Natural killer cell treated with Interleukin-12 subunit alpha and Interleukin-12 subunit beta and Interleukin-15 and Interleukin-18, amount 100 ng/mL, for 72 hours (primary cell): ENCODE data around the gene SMIM12. TPM values are rescaled to one million over a fixed set of nuclear protein-coding genes. Genes with fewer than 3 reads are reported as not detected.

Source experiments
- ATAC-seq, 2 donors: fragments of 150-1000 bp; cut with Tn5 transposase in 1 of 2; sonication (Bioruptor Pico), chemical (Tn5 transposase) in 1 of 2; 2 replicates each; pipeline ENCODE4 v1.10.0; 2021
- DNase-seq: peaks from one replicate; pipeline ENCODE4 v3.0.0; 2022; ENCODE audit warnings: low spot score
- H3K27ac Mint-ChIP-seq, 2 donors: 1 replicate in 1 of 2; 2 replicates in 1 of 2; pipeline ENCODE4 v1.8.0; 2022; ENCODE audit warnings: mixed read lengths in 2 of 2, mild to moderate bottlenecking in 1 of 2, moderate library complexity in 1 of 2
- H3K27me3 Mint-ChIP-seq, 2 donors: 1 replicate in 1 of 2; 2 replicates in 1 of 2; pipeline ENCODE4 v1.8.0; 2022; ENCODE audit warnings: mixed read lengths in 2 of 2
- H3K36me3 Mint-ChIP-seq: one replicate; pipeline ENCODE4 v1.8.0; 2022; ENCODE audit warnings: mixed read lengths
- H3K4me1 Mint-ChIP-seq, 2 donors: 1 replicate in 1 of 2; 2 replicates in 1 of 2; pipeline ENCODE4 v1.8.0; 2022; ENCODE audit warnings: low read depth in 2 of 2, mixed read lengths in 2 of 2, mild to moderate bottlenecking in 1 of 2
- H3K4me3 Mint-ChIP-seq: one replicate; pipeline ENCODE4 v1.8.0; 2022; ENCODE audit warnings: mixed read lengths
- H3K9me3 Mint-ChIP-seq: 2 replicates; pipeline ENCODE4 v1.8.0; 2022; ENCODE audit warnings: mixed read lengths
- total RNA-seq, 2 donors: library from RNA; stranded (reverse); gene quantifications; one replicate each; pipeline ENCODE4 v1.2.3, GENCODE V29; 2022

The SMIM12 gene
- total RNA-seq, 2 donors from 2014 or later, result 64.4 to 72.7 TPM

DNA sequence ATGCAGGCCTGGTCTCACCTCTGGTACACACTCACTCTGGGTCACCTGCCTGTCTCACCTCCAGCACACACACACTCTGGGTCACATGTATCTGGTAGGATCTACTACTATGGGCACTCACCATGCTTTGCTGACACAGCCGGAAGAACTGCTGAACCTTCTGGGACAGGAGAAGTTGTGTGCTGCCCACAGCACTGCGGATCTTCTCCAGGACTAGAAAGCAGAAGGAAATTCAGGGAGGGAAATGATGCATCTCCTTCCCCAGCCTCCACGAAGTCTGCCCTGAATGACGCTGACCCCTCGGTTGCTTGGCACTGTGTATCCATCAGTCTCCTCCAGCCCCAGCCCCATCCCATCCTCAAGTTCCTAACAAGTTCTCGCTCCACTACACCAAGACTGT is 7.9 kb upstream of the SMIM12 start:
- no peaks in the 10 kb centered on the region for H3K9me3 Mint-ChIP-seq
- H3K27ac Mint-ChIP-seq, result peak overlapping the region; percentile 64 to 72
- H3K36me3 Mint-ChIP-seq, result no peaks in the 10 kb centered on the region
- no peak for ATAC-seq
- DNase-seq, result no peak
- peak overlapping the region; percentile 51 for H3K4me3 Mint-ChIP-seq
- peaks cover 24 to 29% of the 10 kb centered on the region in 2 donors for H3K4me1 Mint-ChIP-seq
- H3K27me3 Mint-ChIP-seq, result peaks cover 14 to 17% of the 10 kb centered on the region in 2 donors

GRCh38 chr1:34866762-34867109 is 7.2 kb upstream of the SMIM12 start:
- Mint-ChIP-seq H3K27me3 (peaks cover 7 to 10% of the 10 kb centered on the region in 2 donors), H3K9me3 (no peaks in the 10 kb centered on the region), H3K36me3 (no peaks in the 10 kb centered on the region), H3K27ac (peak overlapping the region; percentile 64 to 72), H3K4me3 (peak overlapping the region; percentile 67), H3K4me1 (peaks cover 24 to 29% of the 10 kb centered on the region in 2 donors)
- peak in 1 of 2 donors; percentile 24 for ATAC-seq
- DNase-seq, result no peak

DNA sequence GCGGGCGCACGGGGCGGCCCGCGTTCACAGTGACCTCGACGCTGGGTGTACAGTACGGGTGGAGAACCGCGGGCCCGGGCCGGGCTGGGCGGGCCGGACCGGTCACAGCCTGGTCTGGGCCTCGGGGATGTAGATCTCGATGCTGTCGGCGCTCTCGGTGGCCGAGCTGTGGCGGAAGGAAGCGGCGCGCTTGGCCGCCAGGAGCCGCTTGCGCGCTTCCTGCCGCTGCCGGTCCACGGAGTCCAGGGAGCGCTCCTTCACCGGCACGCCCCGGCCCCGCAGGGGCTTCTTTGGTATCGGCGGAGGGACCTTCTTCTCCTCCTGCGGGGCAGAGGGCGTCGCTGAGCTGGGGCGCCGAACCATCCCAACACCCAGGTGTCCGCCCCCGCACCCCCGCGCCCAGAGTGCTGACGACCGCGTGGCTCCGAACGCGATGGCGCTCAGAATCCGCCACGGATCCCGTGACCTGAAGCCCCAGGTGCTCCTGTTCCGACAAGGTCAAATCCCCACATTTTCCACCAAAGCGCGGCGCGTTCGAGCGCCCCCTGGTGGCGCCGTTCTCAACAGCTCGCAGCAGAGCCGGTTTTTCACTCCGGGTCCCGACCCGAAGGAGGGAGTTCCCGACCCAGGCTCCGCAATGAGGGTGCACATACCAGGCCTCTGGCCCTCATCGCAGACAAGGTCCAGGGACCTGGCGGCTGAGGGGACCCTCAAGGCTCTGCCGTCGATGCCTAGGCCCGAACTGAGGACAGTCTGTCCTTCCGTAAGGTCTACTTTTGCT is 6.6 kb upstream of the SMIM12 start:
- H3K4me1 Mint-ChIP-seq, result peaks cover 24 to 29% of the 10 kb centered on the region in 2 donors
- H3K27ac Mint-ChIP-seq, result peak overlapping the region; percentile 57 to 72
- H3K9me3 Mint-ChIP-seq, result no peaks in the 10 kb centered on the region
- ATAC-seq (peak; percentile 82), DNase-seq (peak; percentile 86)
- H3K36me3 Mint-ChIP-seq, result no peaks in the 10 kb centered on the region
- H3K27me3 Mint-ChIP-seq, result peaks cover 1 to 5% of the 10 kb centered on the region in 2 donors
- peak overlapping the region; percentile 67 for H3K4me3 Mint-ChIP-seq

DNA sequence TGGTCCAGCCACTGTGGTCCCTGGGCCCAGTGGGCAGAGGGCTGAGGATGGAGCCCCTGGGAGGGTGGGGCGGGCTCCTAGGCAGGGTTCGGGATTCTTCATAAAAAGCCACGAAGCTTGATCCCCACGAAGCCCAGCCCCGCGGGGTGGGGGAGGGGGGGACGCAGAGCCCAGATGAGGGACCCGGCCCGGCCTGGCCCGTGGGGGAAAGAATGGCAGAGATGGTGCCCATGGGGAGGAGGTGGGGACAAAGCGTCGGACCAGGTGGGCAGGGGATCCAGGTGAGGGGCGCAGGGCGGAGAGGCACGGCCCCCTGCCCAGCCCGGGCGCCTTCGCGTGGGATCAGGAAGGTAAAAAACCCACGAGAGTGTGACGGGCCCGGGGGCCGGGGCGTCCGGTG is 6.0 kb upstream of the SMIM12 start:
- no peak for ATAC-seq
- Mint-ChIP-seq H3K36me3 (no peaks in the 10 kb centered on the region), H3K27me3 (peaks cover 0 to 2% of the 10 kb centered on the region in 2 donors), H3K9me3 (no peaks in the 10 kb centered on the region), H3K4me1 (peaks cover 24 to 29% of the 10 kb centered on the region in 2 donors), H3K27ac (no peak overlapping the region), H3K4me3 (peak overlapping the region; percentile 21)
- DNase-seq, result no peak

DNA sequence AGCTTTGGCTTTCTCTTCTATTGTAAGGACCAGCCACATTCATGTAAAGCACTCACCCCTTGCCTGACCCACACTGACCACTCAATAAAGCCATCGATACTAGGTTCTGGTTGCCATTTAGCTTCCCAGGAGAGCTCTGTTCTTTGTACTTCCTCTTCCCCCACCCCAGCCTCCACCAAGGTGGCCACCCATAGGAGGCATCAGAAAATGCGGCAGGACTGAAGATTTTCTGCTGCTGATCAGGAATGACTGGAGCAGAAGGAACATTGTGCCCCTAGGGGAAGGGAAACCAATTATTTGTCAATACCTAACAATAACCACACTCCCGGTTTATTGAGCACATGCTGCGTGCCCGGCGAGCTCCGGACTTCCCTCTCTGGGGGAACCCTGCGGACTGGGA is 5.2 kb upstream of the SMIM12 start:
- ATAC-seq (no peak), DNase-seq (no peak)
- Mint-ChIP-seq H3K9me3 (no peaks in the 10 kb centered on the region), H3K27ac (peak overlapping the region; percentile 61 to 70), H3K27me3 (peaks cover 0 to 2% of the 10 kb centered on the region in 2 donors), H3K4me1 (peaks cover 32 to 36% of the 10 kb centered on the region in 2 donors), H3K36me3 (no peaks in the 10 kb centered on the region), H3K4me3 (peak overlapping the region; percentile 21)

GRCh38 chr1:34863501-34863900 is 4.0 kb upstream of the SMIM12 start:
- Mint-ChIP-seq H3K27ac (peak overlapping the region; percentile 61 to 70), H3K4me3 (peak overlapping the region; percentile 57), H3K27me3 (peaks cover 0 to 2% of the 10 kb centered on the region in 2 donors), H3K9me3 (no peaks in the 10 kb centered on the region), H3K4me1 (peaks cover 42 to 43% of the 10 kb centered on the region in 2 donors), H3K36me3 (peaks cover 6% of the 10 kb centered on the region)
- DNase-seq, result no peak
- ATAC-seq, result no peak

- Mint-ChIP-seq H3K4me1 (peaks cover 39 to 46% of the 10 kb centered on the region in 2 donors), H3K9me3 (no peaks in the 10 kb centered on the region), H3K4me3 (peak overlapping the region; percentile 100), H3K36me3 (peaks cover 6% of the 10 kb centered on the region), H3K27ac (peak overlapping the region; percentile 93 to 94), H3K27me3 (no peaks in the 10 kb centered on the region)
- DNase-seq (no peak), ATAC-seq (peak in 1 of 2 donors; percentile 17)
Measured at GRCh38 chr1:34858901-34859445, 576 bp downstream of the SMIM12 start.

DNA sequence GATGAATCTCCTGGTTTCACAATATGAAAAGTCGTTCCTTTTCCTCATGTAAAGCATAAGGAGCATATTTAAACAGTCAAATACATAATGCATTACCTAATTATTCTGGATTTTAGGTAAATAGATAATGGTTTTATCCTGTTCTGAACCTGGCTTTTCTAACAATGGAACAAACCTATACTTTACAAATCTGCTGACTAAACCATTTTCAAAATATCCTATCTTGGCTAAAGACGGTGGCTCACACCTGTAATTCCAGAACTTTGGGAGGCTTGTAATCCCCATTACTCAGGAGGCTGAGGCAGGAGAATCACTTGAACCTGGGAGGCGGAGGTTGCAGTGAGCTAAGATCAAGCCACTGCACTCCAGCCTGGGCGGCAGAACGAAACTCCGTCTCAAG is 2.9 kb downstream of the SMIM12 start:
- DNase-seq (no peak), ATAC-seq (no peak)
- Mint-ChIP-seq H3K36me3 (peaks cover 6% of the 10 kb centered on the region), H3K9me3 (no peaks in the 10 kb centered on the region), H3K4me1 (peaks cover 36 to 43% of the 10 kb centered on the region in 2 donors), H3K27me3 (no peaks in the 10 kb centered on the region), H3K4me3 (no peak overlapping the region), H3K27ac (no peak overlapping the region)

DNA sequence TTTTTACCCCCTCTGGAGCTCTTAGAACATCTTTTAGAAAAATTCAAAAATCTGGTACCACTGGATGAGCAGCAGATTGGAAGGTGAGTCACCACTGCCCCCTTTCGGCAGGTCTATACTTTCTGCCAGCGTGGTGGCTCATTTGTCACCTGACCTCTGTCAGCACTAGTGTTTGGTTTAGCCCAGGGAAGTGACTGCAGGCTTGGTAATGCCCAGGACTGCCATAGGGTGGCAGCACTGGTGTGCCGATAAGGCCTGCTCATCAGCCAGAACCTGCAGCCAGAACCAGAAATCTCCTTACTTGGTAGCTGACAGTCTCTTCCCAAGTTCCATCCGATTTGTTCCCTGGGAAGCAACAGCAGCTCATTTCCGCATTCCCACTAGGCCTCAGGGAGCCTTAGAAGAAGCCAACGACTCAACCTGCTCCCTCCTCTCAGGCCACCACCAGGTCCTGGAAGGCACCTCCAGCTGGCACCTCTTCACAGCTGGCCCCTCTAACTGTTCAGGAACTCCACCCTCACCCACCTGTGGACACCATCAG is 6.8 kb downstream of the SMIM12 start:
- Mint-ChIP-seq H3K27me3 (no peaks in the 10 kb centered on the region), H3K9me3 (no peaks in the 10 kb centered on the region), H3K36me3 (peaks cover 12% of the 10 kb centered on the region), H3K27ac (peak overlapping the region; percentile 29 to 81), H3K4me1 (peaks cover 17 to 29% of the 10 kb centered on the region in 2 donors), H3K4me3 (no peak overlapping the region)
- DNase-seq (peak; percentile 90), ATAC-seq (peak; percentile 100)

GRCh38 chr1:34851431-34852105 is 8.0 kb downstream of the SMIM12 start:
- H3K36me3 Mint-ChIP-seq, result peaks cover 12% of the 10 kb centered on the region
- no peaks in the 10 kb centered on the region for H3K9me3 Mint-ChIP-seq
- no peak overlapping the region for H3K4me3 Mint-ChIP-seq
- ATAC-seq, result no peak
- H3K27ac Mint-ChIP-seq, result no peak overlapping the region
- peaks cover 11 to 25% of the 10 kb centered on the region in 2 donors for H3K4me1 Mint-ChIP-seq
- DNase-seq, result no peak
- no peaks in the 10 kb centered on the region for H3K27me3 Mint-ChIP-seq

GRCh38 chr1:34850382-34850781 is 9.2 kb downstream of the SMIM12 start:
- H3K27me3 Mint-ChIP-seq, result no peaks in the 10 kb centered on the region

DNA sequence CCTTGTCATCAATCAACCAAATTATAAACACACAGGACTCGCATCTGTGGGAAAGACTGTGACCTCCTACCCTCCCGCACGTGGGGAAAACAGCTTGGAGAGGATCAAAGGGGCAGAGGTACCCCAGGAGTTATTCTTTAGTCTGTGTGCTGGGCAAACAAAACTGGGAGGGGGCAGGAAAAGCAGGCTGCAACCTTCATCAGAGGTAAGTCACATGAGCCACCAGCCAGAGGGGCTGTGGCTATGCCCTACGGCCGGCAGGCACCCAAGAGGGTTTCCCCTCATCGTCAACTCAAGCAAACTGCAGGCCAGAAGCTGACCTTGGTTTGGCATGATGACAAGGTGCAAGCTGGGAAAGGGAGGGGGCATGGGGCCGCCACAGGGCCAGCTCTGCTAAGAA is 12.5 kb downstream of the SMIM12 start:
- Mint-ChIP-seq H3K4me3 (no peak overlapping the region), H3K36me3 (peaks cover 12% of the 10 kb centered on the region), H3K4me1 (peaks cover 18 to 34% of the 10 kb centered on the region in 2 donors)

More at GRCh38 chr1:34850382-34850781, 9.2 kb downstream of the SMIM12 start:
- DNase-seq (no peak), ATAC-seq (no peak)
- peaks cover 12% of the 10 kb centered on the region for H3K36me3 Mint-ChIP-seq
- peaks cover 11 to 22% of the 10 kb centered on the region in 2 donors for H3K4me1 Mint-ChIP-seq
- H3K9me3 Mint-ChIP-seq, result no peaks in the 10 kb centered on the region
- no peak overlapping the region for H3K4me3 Mint-ChIP-seq
- H3K27ac Mint-ChIP-seq, result peak overlapping the region in 1 of 2 donors; percentile 13

GRCh38 chr1:34846265-34846664 is 13.3 kb downstream of the SMIM12 start:
- Mint-ChIP-seq H3K36me3 (peaks cover 12% of the 10 kb centered on the region), H3K27ac (no peak overlapping the region), H3K27me3 (no peaks in the 10 kb centered on the region), H3K9me3 (no peaks in the 10 kb centered on the region), H3K4me1 (peaks cover 19 to 35% of the 10 kb centered on the region in 2 donors), H3K4me3 (no peak overlapping the region)
- no peak for DNase-seq
- ATAC-seq, result no peak

More for the DNA sequence above, 12.5 kb downstream of the SMIM12 start:
- DNase-seq, result no peak
- peak overlapping the region in 1 of 2 donors; percentile 50 for H3K27ac Mint-ChIP-seq
- no peaks in the 10 kb centered on the region for H3K27me3 Mint-ChIP-seq
- H3K9me3 Mint-ChIP-seq, result no peaks in the 10 kb centered on the region
- ATAC-seq, result no peak
